GM19397 (cell line): ENCODE results near the gene EGFL7.
"Not testable (repeated sequence)": the region's sequence is repeated elsewhere in the genome, so short reads cannot be mapped to it uniquely, and the experiment has no call there.

ENCODE experiments used
- ATAC-seq: cut with Tn5 transposase; IDR thresholded peaks from one replicate; pipeline ENCODE4 v1.9.1; 2021; ENCODE audit warnings: mild to moderate bottlenecking, moderate library complexity; ENCODE audit not compliant: unreplicated experiment

The EGFL7 gene

DNA sequence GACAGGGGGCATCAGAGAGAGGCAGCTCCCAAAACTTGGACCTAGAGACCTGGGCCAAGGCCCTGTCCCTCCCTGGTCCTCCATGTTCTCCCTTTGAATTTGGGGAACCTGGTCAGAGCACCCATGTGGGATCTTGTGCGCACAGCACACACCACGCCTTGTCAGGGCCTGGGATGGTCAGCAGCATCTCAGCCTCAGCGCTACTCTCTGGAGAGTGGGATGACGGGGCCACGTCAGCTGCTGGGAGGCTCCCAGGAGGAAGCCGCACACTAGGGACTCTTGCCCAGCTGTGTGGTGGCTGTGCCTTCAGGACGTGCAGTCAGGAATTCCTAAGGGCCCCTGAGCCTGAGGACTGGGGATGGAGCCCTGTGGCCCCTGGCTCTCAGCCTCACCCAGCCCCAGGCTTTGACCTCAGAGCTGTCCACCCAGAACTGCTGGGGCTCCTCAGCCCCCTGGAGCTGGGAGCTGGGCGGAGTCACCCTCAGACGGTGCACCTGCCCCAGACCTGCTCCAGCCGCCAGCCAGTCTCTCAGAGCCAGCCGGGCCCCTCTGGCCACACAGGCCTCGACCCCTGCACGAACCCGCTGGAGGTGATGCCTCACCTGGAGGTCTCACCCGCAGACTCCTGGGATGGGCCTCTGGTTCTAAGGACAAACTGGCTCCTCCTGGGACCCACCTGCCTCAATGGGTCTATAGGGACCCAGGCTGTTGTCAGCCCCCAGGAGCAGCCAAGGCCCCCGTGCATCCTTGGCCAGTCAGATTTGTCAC lies 38.3 kb upstream of the EGFL7 start:
- no peak for ATAC-seq

DNA sequence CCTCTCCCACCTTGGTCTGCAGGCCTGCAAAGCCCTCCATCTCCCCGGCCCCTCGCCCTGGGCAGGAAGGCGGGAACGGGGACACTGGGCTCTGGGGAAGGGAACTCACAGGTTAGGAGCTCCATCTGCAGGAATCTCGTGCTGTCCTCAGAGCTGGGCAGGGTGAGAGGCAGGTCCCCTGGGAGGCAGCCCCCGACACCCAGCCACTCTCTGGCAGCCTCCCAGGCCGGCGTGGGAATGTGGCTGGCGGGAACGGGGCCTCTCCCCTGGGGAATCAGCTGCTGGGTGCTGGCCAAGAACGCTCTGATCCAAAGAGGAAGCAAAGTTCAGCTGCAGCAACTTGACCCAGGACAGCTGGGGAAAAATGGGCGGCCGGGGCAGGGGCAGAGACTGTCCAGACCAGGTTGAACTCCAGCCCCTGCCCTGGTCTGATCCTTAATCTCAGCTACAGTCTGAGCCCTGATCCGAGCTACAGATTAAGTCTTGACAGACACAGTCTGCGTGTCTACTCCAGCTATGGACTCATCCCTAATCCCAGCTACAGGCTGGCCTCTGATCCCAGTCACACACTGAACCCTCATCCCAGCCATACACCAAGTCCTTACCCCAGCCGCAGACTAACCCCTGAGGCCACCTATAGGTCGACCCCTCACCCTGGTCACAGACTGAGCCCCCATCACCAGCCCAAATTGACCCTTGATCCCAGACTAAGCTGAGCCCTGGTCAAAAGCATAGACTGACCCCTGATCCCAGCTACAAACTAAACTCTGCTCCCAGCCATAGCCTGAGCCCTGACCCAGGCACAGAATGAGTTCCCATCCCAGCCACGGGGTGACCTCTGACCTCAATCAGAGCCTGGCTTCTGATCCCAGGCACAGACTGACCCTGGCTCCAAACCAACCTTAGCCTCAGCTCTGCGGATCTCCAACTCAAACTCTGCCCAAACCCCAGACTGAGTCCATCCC lies 37.3 kb upstream of the EGFL7 start:
- ATAC-seq = no peak

DNA sequence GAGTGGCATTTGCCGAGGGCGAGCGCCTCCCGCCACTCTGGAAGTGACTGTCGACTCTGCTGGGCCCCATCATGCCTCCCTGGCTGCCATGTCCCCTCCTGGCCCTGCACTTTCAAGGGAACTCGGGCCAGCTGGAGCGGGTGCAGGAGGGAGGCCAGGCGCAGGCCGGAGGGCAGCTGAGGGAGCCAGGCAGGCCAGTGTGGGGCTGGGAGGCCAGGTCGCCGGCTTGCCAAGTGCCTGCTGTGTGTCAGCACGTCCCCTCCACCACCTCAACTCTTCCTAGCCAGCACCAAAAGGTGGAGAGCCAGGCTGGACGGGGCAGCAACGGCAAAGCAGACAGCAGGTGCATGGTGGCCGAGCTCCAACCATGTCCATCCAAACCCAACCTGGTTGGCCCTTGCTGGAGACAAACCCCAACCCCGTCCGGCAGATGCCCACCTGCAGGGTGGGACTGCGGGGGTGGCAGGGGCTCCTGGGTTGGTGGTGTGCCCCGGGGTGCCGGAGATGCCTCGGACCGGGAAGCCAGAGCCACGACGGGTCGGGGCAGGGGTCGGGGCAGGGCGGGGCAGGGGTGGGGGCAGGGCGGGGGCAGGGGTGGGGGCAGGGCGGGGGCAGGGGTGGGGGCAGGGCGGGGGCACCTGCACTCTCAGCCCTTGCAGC lies 36.5 kb upstream of the EGFL7 start:
- ATAC-seq = no peak

DNA sequence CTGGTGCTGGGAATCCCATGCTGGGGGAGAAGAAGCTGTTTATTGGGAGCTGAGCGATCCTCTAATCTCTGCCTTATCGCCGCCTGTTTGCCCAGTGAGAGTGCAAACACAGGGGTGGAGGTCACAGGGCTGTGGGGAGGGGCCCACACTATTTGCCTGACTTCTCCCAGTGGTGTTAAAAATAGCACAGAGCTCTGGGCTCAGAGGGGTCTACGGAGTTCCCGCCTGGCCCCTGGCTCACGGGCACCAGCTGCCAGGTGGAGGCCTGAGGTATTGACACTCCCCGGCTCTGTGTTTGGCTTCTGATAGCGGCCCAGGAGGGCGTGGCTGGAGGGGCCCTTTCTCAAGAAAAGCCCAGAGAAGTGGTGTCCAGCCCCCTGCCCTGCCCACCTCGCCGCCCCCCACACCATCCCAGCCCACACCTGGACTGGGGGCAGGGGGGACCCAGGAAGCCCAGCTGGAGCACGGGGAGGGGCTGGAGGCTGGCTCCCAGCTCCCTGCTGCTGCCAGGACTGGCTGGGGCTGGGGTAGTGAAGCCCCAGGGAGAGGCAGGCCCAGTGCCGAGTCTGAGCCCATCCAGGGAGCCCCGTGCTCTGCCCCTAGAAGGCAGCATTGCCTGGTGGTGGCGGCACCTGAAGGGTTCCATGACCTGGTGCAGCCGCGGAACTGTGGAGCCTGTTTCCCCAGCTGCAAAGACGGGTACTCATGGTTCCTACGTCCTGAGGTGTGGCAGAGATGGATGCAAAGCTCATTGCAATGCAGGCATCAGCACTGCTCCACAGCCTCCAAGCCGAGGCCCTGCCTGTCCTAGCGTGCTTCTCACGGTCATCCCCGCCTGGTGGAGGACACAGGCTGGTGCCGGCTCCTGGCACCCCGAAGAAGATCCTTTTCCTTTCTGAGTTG lies 35.7 kb upstream of the EGFL7 start:
- ATAC-seq = no peak

GRCh38 chr9:136627703-136628102 lies 35.0 kb upstream of the EGFL7 start:
- ATAC-seq = no peak

GRCh38 chr9:136628268-136628667 lies 34.4 kb upstream of the EGFL7 start:
- no peak for ATAC-seq

DNA sequence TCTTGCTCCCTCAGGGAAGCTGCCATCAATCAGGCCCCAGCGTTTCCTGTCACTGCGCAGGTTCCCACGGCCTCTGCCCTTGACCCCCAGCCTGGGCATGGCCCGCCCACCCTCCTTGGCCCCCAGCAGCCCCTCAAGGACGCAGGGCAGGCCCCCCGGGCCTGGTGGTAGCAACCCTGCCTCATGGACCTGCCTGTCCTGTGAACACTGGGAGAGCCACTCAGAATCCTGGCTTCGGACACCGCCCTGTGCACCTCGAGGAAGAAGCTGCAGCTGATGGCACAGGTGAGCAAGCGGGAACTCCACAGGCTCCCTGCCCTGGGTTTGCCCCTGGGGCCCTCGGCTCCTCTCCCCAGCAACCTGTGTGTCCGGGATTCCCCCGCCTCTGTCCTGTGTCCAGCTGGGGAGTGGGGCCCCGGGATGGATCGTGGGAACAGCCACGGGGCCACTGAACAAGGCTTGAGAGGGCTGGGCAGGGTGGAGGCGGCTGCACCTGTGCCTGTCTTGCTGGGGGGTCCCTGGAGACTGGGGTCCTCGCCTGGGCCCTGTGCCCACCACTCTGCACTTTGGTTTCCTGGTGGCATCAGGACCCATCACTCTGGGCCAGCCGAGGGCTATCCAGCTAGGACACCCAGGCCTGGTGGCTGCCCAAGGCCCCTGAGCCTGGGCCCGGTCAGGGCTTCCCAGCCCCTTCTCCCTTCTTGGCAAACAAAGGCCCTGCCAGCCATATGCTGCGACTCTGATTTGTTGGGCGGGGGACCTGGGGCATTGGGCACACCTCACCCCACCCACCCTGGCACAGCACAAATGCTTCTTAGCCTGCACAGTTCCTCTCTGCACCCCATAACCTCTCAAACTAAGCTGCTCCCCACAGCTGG lies 33.5 kb upstream of the EGFL7 start:
- no peak for ATAC-seq

DNA sequence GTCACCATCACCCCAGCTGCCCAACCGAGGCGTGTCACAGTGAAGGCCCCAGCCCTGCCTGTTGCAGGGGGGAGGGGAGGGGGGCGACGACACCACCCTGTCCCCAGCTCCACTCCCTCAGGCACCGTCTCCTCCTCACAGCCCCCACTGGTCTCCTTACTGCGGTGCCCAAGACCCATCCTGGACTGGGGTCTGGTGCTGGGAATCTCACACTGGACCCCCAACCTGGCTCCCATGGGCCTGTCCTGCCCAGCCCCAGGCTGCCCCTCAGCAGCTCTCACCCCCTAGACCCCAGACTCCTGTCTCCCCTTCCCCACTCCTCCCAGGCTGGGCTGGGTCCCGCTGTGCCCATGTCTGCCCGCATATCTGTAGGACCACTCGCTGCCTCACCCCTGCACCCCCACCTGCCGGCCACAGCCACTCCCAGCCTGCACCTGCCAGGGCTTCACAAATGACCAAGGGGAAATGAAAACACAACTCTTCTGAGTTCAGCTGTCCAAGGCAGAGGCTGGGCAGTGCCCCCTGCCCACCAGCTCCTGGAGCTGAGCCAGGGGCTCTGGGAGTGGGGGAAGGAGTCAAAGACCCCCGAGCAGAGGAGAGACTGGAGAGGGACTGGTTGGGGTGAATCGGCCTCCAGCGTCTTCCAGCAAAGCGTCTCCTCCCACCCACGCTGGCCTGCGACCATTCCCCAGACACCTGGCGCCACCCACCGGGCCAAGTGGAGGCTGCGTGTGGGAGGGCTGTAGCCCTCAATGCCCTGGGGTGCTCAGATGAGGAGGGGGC lies 32.6 kb upstream of the EGFL7 start:
- ATAC-seq = no peak

DNA sequence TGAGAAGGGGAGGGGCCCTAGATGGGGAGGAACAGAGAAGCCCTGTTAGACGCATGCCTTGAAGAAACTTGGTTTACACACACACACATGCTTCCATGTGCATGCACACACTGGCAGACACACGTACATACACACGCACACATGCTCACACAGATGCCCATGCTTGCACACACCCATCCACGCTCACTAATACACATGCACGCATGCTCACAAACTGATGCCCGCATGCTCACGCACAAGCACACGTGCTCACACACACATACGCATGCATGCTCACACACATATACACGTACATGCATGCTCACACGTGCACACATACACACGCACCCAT lies 32.1 kb upstream of the EGFL7 start:
- no peak for ATAC-seq

- no peak for ATAC-seq
Measured at GRCh38 chr9:136631038-136632000, 31.4 kb upstream of the EGFL7 start.

- ATAC-seq = not testable (repeated sequence)
Measured at GRCh38 chr9:136632072-136632471, 30.6 kb upstream of the EGFL7 start.

DNA sequence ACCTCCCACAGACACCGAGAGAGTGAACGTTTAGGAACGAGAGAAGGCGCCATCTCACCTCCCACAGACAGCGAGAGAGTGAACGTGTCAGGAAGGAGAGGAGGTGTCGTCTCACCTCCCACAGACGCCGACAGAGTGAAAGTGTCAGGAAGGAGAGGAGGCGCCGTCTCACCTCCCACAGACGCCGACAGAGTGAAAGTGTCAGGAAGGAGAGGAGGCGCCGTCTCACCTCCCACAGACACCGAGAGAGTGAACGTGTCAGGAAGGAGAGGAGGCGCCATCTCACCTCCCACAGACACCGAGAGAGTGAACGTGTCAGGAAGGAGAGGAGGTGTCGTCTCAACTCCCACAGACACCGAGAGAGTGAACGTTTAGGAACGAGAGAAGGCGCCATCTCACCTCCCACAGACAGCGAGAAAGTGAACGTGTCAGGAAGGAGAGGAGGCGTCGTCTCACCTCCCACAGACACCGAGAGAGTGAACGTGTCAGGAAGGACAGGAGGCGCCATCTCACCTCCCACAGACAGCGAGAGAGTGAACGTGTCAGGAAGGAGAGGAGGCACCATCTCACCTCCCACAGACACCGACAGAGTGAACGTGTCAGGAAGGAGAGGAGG lies 30.1 kb upstream of the EGFL7 start:
- ATAC-seq = not testable (repeated sequence)

- no peak for ATAC-seq
Measured at GRCh38 chr9:136634904-136635303, 27.8 kb upstream of the EGFL7 start.

DNA sequence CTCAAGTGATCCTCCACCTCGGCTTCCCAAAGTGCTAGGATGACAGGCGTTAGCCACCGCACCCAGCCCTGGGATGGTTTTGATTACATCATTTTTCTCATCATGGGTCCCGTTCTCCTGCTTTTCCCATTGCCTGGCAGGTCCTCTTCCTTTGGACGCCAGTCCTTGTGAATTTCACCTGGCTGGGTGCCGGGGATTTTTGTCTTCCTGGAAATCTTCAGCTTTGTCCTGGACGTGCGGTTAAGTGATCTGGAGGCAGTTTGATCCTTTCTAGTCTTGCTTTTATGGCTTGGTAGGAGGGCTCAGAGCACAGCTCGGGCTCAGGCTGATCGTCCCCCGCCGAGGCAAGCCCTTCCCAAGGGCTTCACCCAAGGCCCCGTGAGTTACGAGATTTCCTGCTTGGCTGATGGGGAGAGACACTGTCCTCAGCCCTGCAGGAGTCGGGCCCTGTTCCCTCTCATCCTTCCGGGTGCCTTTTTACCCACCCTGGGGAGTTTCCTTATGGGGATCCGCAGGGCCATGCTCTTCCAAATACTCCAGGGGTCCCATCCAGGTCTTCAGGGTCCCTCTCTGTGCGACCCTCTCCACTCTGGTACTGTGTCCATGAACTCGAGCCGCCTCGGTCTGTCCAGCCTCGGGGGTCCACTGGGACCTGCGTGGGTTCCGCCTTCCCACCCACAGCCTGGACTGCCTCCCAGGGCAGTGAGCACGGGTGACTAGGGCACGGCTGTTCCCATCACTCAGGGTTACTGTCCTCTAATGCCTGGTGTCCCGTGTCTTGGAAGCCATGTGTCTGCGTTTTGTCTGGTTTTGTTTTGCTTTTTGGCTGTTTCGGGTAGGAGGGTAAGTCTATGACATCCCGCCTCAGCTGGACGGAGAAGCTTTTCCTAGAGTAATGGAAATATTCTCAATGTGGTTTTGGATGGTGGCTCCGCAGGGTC lies 22.3 kb upstream of the EGFL7 start:
- no peak for ATAC-seq

DNA sequence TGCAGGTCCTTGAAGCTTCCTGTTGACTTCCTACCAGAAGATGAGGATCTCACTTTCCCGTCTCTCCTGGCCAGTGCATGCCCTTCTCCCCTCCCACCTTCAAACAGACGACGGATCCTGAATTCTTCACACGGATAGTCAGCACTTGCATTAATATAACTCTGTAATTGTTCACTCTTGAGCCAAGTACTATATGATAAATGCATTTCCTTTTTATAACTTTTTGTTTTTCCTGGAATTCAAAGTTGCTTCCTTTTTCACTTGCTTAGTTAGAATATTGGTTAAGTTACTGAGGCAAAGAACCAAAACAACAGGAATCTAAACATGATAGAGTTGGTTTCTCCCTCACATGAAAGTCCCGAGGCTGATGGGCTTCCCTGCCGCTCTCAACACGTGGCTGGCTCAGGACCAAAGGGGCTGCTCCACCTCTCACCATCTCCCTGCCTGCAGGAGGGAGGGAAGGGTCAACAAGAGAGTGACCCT lies 20.2 kb upstream of the EGFL7 start:
- ATAC-seq = no peak
